ENCODE data around the gene DSCAM. TPM values are rescaled to one million over a fixed set of nuclear protein-coding genes. Genes with fewer than 3 reads are reported as not detected.
A peak's percentile ranks its signal among the peaks of the same experiment; 100 is the strongest.

The DSCAM gene
- total RNA-seq, 8 experiments from 2014 or later: 0.05 to 8.7 (median 4.4) TPM

- in situ Hi-C loops (cut with MboI; ENCODE audit: low pct_unique_long_range_greater_than_20kb in 2 of 9, low sequenced_read_pairs in 9 of 9, unreplicated experiment in 9 of 9): loop anchor here in 1 of 9 experiments (25.0 kb wide), 1 partner anchor 371 kb away; no protein-coding TSS in a partner anchor
- Histone ChIP-seq H3K27ac (peak overlapping the region; percentile 43 to 65), H3K4me1 (replicated peaks in 1 of 2) (peaks cover 36 to 45% of the 10 kb centered on the region in 2 donors), H3K4me3 (no peak overlapping the region)
- WGBS, 10 experiments: 20 to 78% (median 48%) methylated on average over 2 to 6 of the region's 6 CpGs; no CpG with 5 or more reads in 2 of the 10 experiments
- ATAC-seq (replicated peaks in 6 of 8): peak in 6 of 8 experiments; percentile 57 to 81 (median 67)
Observed at GRCh38 chr21:40833184-40833583, 13.8 kb downstream of the DSCAM start.

DNA sequence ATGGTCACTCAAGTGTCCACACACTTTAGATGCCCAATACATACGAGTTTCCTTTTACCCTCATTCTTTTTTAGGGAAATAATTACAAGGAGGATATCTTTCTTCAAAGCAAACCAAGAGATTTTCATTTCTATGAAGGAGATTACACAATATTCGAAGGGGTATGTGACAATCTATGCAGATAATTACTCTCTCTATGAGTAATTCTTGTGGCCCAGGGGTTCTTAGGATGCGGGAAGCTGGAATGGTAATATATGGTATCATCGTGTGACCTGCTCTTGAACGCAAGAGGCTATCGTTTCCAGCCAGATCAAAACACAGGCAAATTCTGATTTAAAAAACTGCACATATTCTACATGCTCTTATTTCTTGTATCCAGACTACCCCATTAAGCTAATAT, 14.6 kb downstream of the DSCAM start:
- Histone ChIP-seq H3K4me3 (no peak overlapping the region), H3K4me1 (replicated peaks in 1 of 2) (peaks cover 33 to 38% of the 10 kb centered on the region in 2 donors), H3K27ac (no peak overlapping the region)
- in situ Hi-C loops (cut with MboI; ENCODE audit: low pct_unique_long_range_greater_than_20kb in 2 of 9, low sequenced_read_pairs in 9 of 9, unreplicated experiment in 9 of 9): loop anchor here in 1 of 9 experiments (25.0 kb wide), 1 partner anchor 370 kb away; no protein-coding TSS in a partner anchor
- ATAC-seq (replicated peaks in 6 of 8): peak in 1 of 8 experiments; percentile 48
- WGBS, 10 experiments: 33 to 100% (median 80%) methylated on average over 1 to 6 of the region's 6 CpGs

DNA sequence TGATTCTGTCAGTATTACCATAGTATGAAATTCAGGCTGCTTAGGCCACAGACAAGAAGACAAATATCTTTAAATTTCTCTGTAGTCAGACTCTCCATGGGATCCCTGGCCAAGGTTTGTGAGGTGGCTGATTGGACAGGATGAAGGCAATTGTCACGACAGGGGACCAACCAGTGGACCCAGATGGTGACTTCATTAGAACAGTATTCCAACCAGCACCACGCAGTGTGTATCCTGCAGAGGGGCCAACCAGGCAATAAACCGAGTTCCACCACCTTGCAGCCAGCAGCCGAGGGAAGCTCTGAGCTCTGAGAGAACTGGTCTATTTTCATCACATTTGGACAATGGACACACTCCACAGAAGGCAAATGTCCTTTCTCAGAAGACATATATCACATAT, 16.1 kb downstream of the DSCAM start:
- Histone ChIP-seq H3K27ac (no peak overlapping the region), H3K4me1 (replicated peaks in 1 of 2) (peaks cover 32 to 33% of the 10 kb centered on the region in 2 donors), H3K4me3 (no peak overlapping the region)
- in situ Hi-C loops (cut with MboI; ENCODE audit: low pct_unique_long_range_greater_than_20kb in 2 of 9, low sequenced_read_pairs in 9 of 9, unreplicated experiment in 9 of 9): loop anchor here in 1 of 9 experiments (25.0 kb wide), 1 partner anchor 369 kb away; no protein-coding TSS in a partner anchor
- 0 to 100% (median 66%) methylated on average over 1 to 4 of the region's 4 CpGs; no CpG with 5 or more reads in 3 of the 10 experiments for WGBS, 10 experiments
- ATAC-seq (replicated peaks in 6 of 8): peak in 1 of 8 experiments; percentile 29

- ATAC-seq (replicated peaks in 6 of 8): no peak
- H3K4me1 ChIP-seq (replicated peaks in 1 of 2): peaks cover 25 to 28% of the 10 kb centered on the region in 2 donors
- H3K4me3 ChIP-seq: no peak overlapping the region
- H3K27ac ChIP-seq: no peak overlapping the region
- in situ Hi-C loops (cut with MboI; ENCODE audit: low pct_unique_long_range_greater_than_20kb in 2 of 9, low sequenced_read_pairs in 9 of 9, unreplicated experiment in 9 of 9): loop anchor here in 1 of 9 experiments (25.0 kb wide), 1 partner anchor 367 kb away; no protein-coding TSS in a partner anchor
- WGBS, 10 experiments: 0 to 100% (median 70%) methylated on average over 1 to 2 of the region's 2 CpGs; no CpG with 5 or more reads in 4 of the 10 experiments
Observed at GRCh38 chr21:40829791-40830190, 17.2 kb downstream of the DSCAM start.

GRCh38 chr21:40829308-40829707, 17.6 kb downstream of the DSCAM start:
- no peak for ATAC-seq (replicated peaks in 6 of 8)
- WGBS, 10 experiments: 24 to 100% (median 87%) methylated on average over 1 to 4 of the region's 5 CpGs; no CpG with 5 or more reads in 4 of the 10 experiments
- H3K27ac ChIP-seq: no peak overlapping the region
- no peak overlapping the region for H3K4me3 ChIP-seq
- in situ Hi-C loops (cut with MboI; ENCODE audit: low pct_unique_long_range_greater_than_20kb in 2 of 9, low sequenced_read_pairs in 9 of 9, unreplicated experiment in 9 of 9): loop anchor here in 1 of 9 experiments (25.0 kb wide), 1 partner anchor 367 kb away; no protein-coding TSS in a partner anchor
- peaks cover 20 to 23% of the 10 kb centered on the region in 2 donors for H3K4me1 ChIP-seq (replicated peaks in 1 of 2)

GRCh38 chr21:40827509-40827908, 19.4 kb downstream of the DSCAM start:
- in situ Hi-C loops (cut with MboI; ENCODE audit: low pct_unique_long_range_greater_than_20kb in 2 of 9, low sequenced_read_pairs in 9 of 9, unreplicated experiment in 9 of 9): loop anchor here in 1 of 9 experiments (25.0 kb wide), 1 partner anchor 365 kb away; no protein-coding TSS in a partner anchor
- WGBS, 10 experiments: 0 to 96% (median 72%) methylated on average over 1 to 4 of the region's 4 CpGs
- peaks cover 7% of the 10 kb centered on the region in 2 donors for H3K4me1 ChIP-seq (replicated peaks in 1 of 2)
- no peak overlapping the region for H3K27ac ChIP-seq
- no peak overlapping the region for H3K4me3 ChIP-seq
- no peak for ATAC-seq (replicated peaks in 6 of 8)

- peaks cover 18 to 21% of the 10 kb centered on the region in 2 donors for H3K4me1 ChIP-seq (replicated peaks in 1 of 2)
- in situ Hi-C loops (cut with MboI; ENCODE audit: low pct_unique_long_range_greater_than_20kb in 2 of 9, low sequenced_read_pairs in 9 of 9, unreplicated experiment in 9 of 9): no loop called here
- ATAC-seq (replicated peaks in 6 of 8): peak in 1 of 8 experiments; percentile 16
- H3K27ac ChIP-seq: no peak overlapping the region
- WGBS, 10 experiments: 10 to 89% (median 71%) methylated on average over 2 to 7 of the region's 7 CpGs; no CpG with 5 or more reads in 1 of the 10 experiments
- no peak overlapping the region for H3K4me3 ChIP-seq
Observed at GRCh38 chr21:40819071-40819900, 27.7 kb downstream of the DSCAM start.

- ATAC-seq (replicated peaks in 6 of 8): peak in 2 of 8 experiments; percentile 27
- in situ Hi-C loops (cut with MboI; ENCODE audit: low pct_unique_long_range_greater_than_20kb in 2 of 9, low sequenced_read_pairs in 9 of 9, unreplicated experiment in 9 of 9): no loop called here
- Histone ChIP-seq H3K4me1 (replicated peaks in 1 of 2) (peaks cover 20 to 27% of the 10 kb centered on the region in 2 donors), H3K4me3 (no peak overlapping the region), H3K27ac (peak overlapping the region in 1 of 2 donors; percentile 7)
- WGBS, 10 experiments: 27 to 100% (median 93%) methylated on average over 1 to 4 of the region's 4 CpGs; no CpG with 5 or more reads in 2 of the 10 experiments
Observed at GRCh38 chr21:40813918-40814317, 33.0 kb downstream of the DSCAM start.

DNA sequence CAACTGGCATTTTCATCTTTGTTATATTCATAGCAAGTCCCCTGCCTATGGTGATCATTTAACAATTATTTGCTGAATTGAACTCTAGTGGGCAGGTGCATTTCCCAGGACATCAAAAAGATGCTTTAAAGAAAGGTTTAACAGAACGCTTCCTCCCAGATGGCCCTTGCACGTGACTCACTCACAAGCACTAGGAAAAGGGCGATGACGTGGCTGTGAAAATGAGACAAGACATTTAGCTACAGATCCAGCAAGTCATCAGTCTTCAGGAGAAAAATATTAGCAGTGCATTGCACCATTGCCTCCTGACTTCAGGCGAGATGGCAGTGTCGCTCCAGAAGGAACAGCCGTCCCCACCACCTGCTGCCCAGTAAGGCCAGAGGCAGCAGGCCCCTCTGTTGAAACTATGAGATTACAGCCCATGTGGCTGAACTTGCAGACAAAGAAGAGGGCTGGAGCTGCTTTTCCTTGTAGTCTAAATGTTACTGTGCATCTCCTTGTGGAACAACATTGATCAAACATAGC, 37.2 kb downstream of the DSCAM start:
- peak in 5 of 8 experiments; percentile 10 to 89 (median 73) for ATAC-seq (replicated peaks in 6 of 8)
- WGBS, 10 experiments: 0 to 100% (median 86%) methylated on average over 1 to 7 of the region's 7 CpGs; no CpG with 5 or more reads in 2 of the 10 experiments
- Histone ChIP-seq H3K4me3 (no peak overlapping the region), H3K27ac (peak overlapping the region in 1 of 2 donors; percentile 46), H3K4me1 (replicated peaks in 1 of 2) (peaks cover 10 to 11% of the 10 kb centered on the region in 2 donors)
- in situ Hi-C loops (cut with MboI; ENCODE audit: low pct_unique_long_range_greater_than_20kb in 2 of 9, low sequenced_read_pairs in 9 of 9, unreplicated experiment in 9 of 9): no loop called here

- H3K4me3 ChIP-seq: no peak overlapping the region
- H3K27ac ChIP-seq: no peak overlapping the region
- ATAC-seq (replicated peaks in 6 of 8): no peak
- in situ Hi-C loops (cut with MboI; ENCODE audit: low pct_unique_long_range_greater_than_20kb in 2 of 9, low sequenced_read_pairs in 9 of 9, unreplicated experiment in 9 of 9): no loop called here
- 0 to 73% (median 13%) methylated on average over 1 to 3 of the region's 3 CpGs; no CpG with 5 or more reads in 3 of the 10 experiments for WGBS, 10 experiments
- H3K4me1 ChIP-seq (replicated peaks in 1 of 2): no peaks in the 10 kb centered on the region
Observed at GRCh38 chr21:40803101-40803500, 43.9 kb downstream of the DSCAM start.

DNA sequence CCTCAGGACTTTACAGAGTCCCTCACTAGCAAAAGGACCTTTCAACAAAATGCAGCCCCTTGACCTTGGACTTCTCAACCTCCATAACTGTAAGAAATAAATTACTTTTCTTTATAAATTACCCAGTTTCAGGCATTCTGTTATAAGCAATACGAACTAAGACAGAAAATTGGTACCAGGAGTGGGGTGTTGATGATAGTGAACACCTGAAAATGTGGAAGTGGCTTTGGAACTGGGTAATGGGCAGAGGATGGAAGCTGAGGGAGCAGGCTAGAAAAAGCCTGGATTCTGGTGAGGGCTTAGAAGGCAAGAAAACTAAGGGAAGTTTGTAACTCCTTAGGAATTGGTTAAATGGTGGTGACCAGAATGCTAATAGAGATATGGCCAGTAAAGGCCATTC, 46.8 kb downstream of the DSCAM start:
- no peak overlapping the region for H3K27ac ChIP-seq
- no peak for ATAC-seq (replicated peaks in 6 of 8)
- WGBS, 10 experiments: 0 to 100% (median 17%) methylated on average over 1 of the region's 1 CpG; no CpG with 5 or more reads in 3 of the 10 experiments
- no peaks in the 10 kb centered on the region for H3K4me1 ChIP-seq (replicated peaks in 1 of 2)
- no peak overlapping the region for H3K4me3 ChIP-seq
- in situ Hi-C loops (cut with MboI; ENCODE audit: low pct_unique_long_range_greater_than_20kb in 2 of 9, low sequenced_read_pairs in 9 of 9, unreplicated experiment in 9 of 9): no loop called here

- H3K27ac ChIP-seq: no peak overlapping the region
- WGBS, 10 experiments: 6 to 100% (median 47%) methylated on average over 1 to 2 of the region's 2 CpGs; no CpG with 5 or more reads in 1 of the 10 experiments
- peak in 2 of 8 experiments; percentile 12 to 44 for ATAC-seq (replicated peaks in 6 of 8)
- peaks cover 0 to 6% of the 10 kb centered on the region in 2 donors for H3K4me1 ChIP-seq (replicated peaks in 1 of 2)
- in situ Hi-C loops (cut with MboI; ENCODE audit: low pct_unique_long_range_greater_than_20kb in 2 of 9, low sequenced_read_pairs in 9 of 9, unreplicated experiment in 9 of 9): no loop called here
- no peak overlapping the region for H3K4me3 ChIP-seq
Observed at GRCh38 chr21:40797891-40798290, 49.1 kb downstream of the DSCAM start.

DNA sequence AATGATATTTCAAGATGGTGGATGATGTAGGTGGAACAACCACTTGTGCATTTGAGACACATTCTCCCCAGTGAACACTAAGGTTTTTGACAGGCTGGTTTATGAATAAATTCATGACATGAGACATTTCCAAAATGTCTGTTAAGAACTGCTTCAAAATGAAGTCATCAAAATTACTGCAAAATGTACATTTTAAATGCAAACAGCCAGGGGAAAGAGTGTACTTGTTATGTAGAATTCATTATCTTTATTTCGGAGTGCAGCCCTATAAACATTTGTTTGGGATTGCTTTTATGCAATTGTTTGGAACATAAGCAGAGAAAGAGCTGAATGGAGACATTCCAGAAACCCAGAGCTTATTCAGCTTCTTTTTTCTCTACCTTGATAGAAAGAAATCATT, 49.5 kb downstream of the DSCAM start:
- ATAC-seq (replicated peaks in 6 of 8): peak in 3 of 8 experiments; percentile 19 to 63 (median 30)

More for the DNA sequence above, 49.5 kb downstream of the DSCAM start:
- Histone ChIP-seq H3K4me3 (no peak overlapping the region), H3K27ac (no peak overlapping the region), H3K4me1 (replicated peaks in 1 of 2) (peaks cover 1 to 10% of the 10 kb centered on the region in 2 donors)
- 0 to 86% (median 40%) methylated on average over 1 of the region's 1 CpG; no CpG with 5 or more reads in 2 of the 10 experiments for WGBS, 10 experiments
- in situ Hi-C loops (cut with MboI; ENCODE audit: low pct_unique_long_range_greater_than_20kb in 2 of 9, low sequenced_read_pairs in 9 of 9, unreplicated experiment in 9 of 9): no loop called here
